Measurements from ENCODE around the gene MS4A15.

- TF ChIP-seq EP300 (IDR thresholded peaks at IDR 0.05) (no peak), CTCF (IDR thresholded peaks at IDR 0.05) (no peak)
Measured at GRCh38 chr11:60781286-60781980, 24.8 kb downstream of the MS4A15 start.
